Measurements from ENCODE around the gene PCBP3.

The PCBP3 gene

GRCh38 chr21:45737485-45738166 is 94.1 kb downstream of the PCBP3 start:
- CTCF ChIA-PET = interaction anchor here (1.1 kb wide), 1 partner anchor 15 kb away, joined by 3 read pairs; no protein-coding TSS in a partner anchor
- POLR2A ChIA-PET = no interaction called here
- no peak for TF ChIP-seq CTCF (IDR thresholded peaks at IDR 0.05; ENCODE audit: control extremely low read depth, extremely low read depth, low read depth, missing control alignments)
- no peak for DNase-seq (ENCODE audit: extremely low spot score)

GRCh38 chr21:45739218-45740087 is 95.9 kb downstream of the PCBP3 start:
- CTCF ChIA-PET = interaction anchor here (0.7 kb wide), 1 partner anchor 8 kb away, joined by 3 read pairs; no protein-coding TSS in a partner anchor

GRCh38 chr21:45740088-45740440 is 96.5 kb downstream of the PCBP3 start:
- DNase-seq (ENCODE audit: extremely low spot score) = no peak
- POLR2A ChIA-PET = no interaction called here
- CTCF ChIA-PET = interaction anchor here (0.7 to 1.5 kb wide), 2 partner anchors 9 to 13 kb away, joined by 3 read pairs; no protein-coding TSS in a partner anchor
- TF ChIP-seq CTCF (IDR thresholded peaks at IDR 0.05; ENCODE audit: control extremely low read depth, extremely low read depth, low read depth, missing control alignments) = no peak

More at GRCh38 chr21:45739218-45740087, 95.9 kb downstream of the PCBP3 start:
- POLR2A ChIA-PET = no interaction called here
- TF ChIP-seq CTCF (IDR thresholded peaks at IDR 0.05; ENCODE audit: control extremely low read depth, extremely low read depth, low read depth, missing control alignments) = no peak
- DNase-seq (ENCODE audit: extremely low spot score) = peak; percentile 10

GRCh38 chr21:45740491-45741357 is 97.2 kb downstream of the PCBP3 start:
- CTCF ChIA-PET = interaction anchor here (0.9 to 1.5 kb wide), 3 partner anchors 12 to 42 kb away, joined by 3 read pairs; no protein-coding TSS in a partner anchor
- no peak for TF ChIP-seq CTCF (IDR thresholded peaks at IDR 0.05; ENCODE audit: control extremely low read depth, extremely low read depth, low read depth, missing control alignments)
- POLR2A ChIA-PET = no interaction called here

GRCh38 chr21:45741691-45742090 is 98.2 kb downstream of the PCBP3 start:
- ChIA-PET CTCF (interaction anchor here (0.9 to 1.5 kb wide), 5 partner anchors 9 to 43 kb away, joined by 3 read pairs; no protein-coding TSS in a partner anchor), POLR2A (no interaction called here)
- no peak for TF ChIP-seq CTCF (IDR thresholded peaks at IDR 0.05; ENCODE audit: control extremely low read depth, extremely low read depth, low read depth, missing control alignments)
- no peak for DNase-seq (ENCODE audit: extremely low spot score)

More at GRCh38 chr21:45740491-45741357, 97.2 kb downstream of the PCBP3 start:
- DNase-seq (ENCODE audit: extremely low spot score) = no peak

- no peak for DNase-seq (ENCODE audit: extremely low spot score)
- POLR2A ChIA-PET = no interaction called here
Observed at GRCh38 chr21:45742247-45742646, 98.7 kb downstream of the PCBP3 start.

More at GRCh38 chr21:45742247-45742646, 98.7 kb downstream of the PCBP3 start:
- TF ChIP-seq CTCF (IDR thresholded peaks at IDR 0.05; ENCODE audit: control extremely low read depth, extremely low read depth, low read depth, missing control alignments) = no peak
- CTCF ChIA-PET = interaction anchor here (0.9 to 1.5 kb wide), 3 partner anchors 9 to 17 kb away, joined by 3 read pairs; no protein-coding TSS in a partner anchor
